Stimulated activated naive CD4-positive, alpha-beta T cell (primary cell): Measurements from ENCODE around the gene AUTS2.

Experiments
- DNase-seq, 6 experiments: peaks; one replicate each; lab custom pipeline; 2025; lab: John Stamatoyannopoulos, UW

Gene AUTS2

GRCh38 chr7:69598081-69598486 lies at the start of gene AUTS2:
Gene AUTS2 (plus strand): TSS chr7:69598475. CDS start chr7:69599654, 1,179 bp downstream.
- DNase-seq: peak in 4 of 6 experiments; percentile 13 to 41 (median 24)

DNA sequence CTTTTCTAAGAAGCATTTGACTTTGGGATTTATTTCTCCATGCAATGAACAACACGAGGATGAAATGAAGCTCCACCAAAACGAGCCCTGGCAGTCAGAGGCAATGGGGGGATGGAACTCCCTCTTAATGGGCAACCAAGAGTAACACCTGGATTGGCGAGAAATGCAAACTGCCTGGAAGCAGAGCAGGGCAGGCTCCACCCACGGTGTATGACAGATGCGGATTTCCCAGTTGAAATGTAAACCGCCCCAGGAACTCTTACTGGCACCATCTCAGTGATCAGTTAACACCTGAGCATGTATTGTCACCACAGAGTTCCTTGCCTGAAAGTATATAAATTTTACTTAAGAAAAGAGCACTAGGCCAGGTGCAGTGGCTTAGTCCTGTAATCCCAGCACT lies 47.3 kb upstream of the AUTS2 start:
- DNase-seq: no peak

DNA sequence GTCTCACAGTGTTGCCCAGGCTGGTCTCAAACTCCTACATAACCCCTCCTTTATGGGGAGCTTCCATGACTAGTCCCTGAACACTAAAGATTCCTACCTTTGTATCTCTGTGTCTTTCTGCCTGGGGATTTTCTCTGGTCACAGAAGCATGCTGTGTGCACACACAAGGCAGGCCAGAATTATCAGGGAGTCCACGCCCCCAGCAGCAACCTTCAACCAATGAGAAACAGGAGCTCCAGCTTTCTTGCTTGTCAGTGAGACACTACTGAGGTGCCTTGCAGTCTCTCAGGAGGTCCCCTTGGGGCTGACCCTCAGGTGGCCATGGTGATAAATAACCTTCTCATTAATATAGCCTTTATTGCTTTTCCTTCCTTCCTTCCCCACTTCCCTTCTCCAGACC lies 45.1 kb upstream of the AUTS2 start:
- no peak for DNase-seq

GRCh38 chr7:69561266-69561960 lies 36.9 kb upstream of the AUTS2 start:
- DNase-seq: no peak

DNA sequence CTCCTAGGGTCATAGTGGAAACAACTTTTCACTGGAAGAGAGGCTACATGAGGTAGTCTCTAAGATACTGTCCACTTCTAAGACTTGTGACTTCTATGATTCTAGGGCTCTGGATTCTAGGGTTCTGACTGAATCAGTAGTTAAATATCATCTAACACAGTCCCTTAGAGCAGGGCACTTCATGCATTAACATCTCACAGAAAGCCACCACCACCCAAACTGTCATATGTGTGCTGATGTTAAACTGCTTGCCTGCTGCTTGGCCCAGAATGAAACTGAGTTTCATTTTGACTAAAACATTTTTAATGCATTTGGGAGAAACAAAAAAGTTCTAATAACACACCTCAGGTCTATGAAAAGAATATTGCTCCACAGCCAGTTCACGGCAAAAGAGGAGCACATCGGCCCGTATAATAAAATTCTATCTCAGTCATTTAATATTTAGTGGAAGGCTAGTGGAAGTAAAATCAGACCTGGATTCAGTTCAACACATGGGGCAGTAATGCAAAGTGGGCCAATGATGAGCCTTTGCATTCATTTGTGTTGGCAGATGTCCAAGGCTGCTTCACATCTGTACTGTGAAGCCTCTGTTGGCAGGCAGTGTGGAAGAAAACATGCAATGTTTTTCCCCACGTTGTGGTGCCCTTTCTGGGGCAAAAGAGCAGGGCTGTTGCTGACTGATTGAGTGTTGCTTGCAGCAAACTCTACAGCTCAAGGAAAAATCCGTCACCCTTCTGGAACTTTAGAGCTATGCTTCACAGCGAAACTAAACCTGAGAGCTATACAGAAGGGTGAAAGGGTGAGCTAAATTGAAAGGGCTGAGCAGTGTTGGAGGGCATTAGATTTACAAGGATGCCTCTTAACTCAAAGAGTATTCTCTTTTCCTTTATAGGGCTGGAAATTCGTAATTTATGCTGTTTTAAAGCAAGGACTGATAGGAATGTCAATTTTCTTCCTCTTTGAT lies 33.5 kb upstream of the AUTS2 start:
- DNase-seq: no peak

DNA sequence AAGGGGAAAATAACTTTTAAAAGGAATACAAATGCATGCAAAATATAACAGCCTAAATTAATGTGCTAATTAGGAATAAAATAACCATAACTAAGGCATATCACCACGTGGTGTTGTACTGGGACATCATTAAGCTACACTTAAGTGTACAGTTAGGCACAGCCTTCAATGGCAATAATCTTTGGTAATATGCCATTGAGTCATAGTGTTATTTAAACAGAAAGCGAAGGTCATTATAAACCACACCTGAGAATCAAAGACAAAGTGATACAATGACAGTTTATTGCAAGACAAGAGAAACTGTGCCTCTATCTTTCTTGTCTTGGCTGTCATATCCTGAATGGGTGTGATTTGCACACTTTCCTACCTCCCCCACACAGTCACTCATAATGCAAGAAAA lies 30.5 kb upstream of the AUTS2 start:
- no peak for DNase-seq

GRCh38 chr7:69568266-69568665 lies 30.0 kb upstream of the AUTS2 start:
- DNase-seq: no peak

DNA sequence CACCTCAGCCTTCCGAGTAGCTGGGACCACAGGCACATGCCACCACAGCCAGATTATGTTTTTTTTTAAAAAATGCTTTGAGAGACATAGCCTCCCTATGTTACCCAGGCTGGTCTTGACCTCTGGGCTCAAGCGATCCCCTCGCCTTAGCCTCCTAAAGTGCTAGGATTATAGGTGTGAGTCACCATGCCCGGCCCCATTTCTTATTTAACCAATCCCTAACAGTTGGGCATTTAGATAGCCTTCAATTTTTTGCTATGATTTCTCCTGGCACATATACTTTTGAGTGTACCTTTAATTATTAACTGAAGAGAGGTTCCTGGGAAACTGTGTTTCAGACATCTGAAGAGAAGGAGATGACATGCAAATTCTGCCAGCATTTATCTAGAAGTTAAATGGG lies 22.6 kb upstream of the AUTS2 start:
- no peak for DNase-seq

GRCh38 chr7:69577221-69577620 lies 21.1 kb upstream of the AUTS2 start:
- no peak for DNase-seq

DNA sequence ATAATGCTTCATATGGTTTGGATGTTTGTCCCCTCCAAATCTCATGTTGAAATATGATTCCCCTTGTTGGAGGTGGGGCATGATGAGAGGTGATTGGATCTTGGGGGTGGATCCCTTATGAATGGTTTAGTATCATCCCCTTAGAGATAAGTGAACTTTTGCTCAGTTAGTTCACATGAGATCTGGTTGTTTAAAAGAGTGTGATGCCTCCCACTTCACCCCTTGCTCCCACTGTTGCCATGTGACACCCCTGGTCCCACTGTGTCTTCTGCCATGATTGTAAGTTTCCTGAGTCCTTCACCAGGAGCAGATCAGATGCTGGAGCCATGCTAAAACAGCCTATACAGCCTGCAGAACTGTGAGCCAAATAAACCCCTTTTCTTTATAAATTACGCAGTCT lies 13.1 kb upstream of the AUTS2 start:
- DNase-seq: no peak

DNA sequence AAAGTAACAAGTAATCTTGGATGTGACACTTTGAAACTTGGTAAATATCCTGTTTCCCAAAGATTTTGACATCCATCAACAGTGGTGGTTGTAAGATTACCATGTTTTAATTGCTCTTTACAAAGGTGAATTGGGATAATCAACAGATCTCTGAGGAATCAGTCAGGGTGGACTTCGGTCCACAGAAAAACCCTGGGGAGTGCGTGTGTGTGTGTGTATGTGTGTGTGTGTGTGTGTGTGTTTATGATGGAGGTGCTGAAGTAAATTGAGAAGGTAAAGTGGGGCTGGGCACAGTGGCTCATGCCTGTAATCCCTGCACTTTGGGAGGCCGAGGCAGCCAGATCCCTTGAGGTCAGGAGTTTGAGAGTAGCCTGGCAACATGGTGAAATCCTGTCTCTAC lies 12.0 kb upstream of the AUTS2 start:
- no peak for DNase-seq

DNA sequence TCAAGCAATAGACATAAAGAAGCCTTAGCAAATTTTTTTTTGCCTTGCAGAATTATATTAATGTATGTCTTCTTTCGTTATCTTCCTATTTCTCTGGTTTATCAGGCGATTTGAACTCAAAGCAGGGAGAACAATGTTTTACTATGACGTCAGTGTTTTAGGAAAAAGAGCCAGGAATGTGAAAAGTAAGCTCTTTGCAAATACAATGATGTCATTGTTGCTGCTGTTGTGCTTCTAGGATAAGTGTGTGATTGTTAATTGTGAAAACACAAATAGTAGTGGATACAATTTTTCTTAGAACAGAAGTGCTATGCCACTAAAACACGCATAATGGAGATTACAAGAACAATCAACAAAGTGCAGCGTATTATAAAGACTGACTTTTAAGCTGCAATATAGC lies 9.5 kb upstream of the AUTS2 start:
- DNase-seq: no peak

DNA sequence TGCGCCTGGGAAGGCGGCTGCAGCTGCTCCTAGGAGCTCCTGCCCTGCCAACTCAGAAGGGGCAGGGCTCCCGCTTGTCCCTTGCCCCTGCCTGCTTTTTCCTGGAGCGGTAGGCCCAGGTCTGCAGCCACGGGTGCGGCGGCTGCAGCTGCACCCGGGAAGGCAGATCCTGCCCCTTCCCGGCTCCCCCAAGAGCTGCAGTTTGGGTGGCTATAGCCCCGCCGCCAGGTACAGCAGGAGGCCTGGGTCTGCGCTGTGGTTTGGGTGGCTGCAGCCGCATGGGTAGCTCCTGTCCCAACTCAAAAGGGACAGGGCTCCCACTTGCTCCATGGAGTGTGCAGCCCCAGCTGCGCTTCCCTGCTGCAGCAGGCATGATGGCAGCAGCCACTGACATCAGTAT lies 6.5 kb upstream of the AUTS2 start:
- DNase-seq: no peak

DNA sequence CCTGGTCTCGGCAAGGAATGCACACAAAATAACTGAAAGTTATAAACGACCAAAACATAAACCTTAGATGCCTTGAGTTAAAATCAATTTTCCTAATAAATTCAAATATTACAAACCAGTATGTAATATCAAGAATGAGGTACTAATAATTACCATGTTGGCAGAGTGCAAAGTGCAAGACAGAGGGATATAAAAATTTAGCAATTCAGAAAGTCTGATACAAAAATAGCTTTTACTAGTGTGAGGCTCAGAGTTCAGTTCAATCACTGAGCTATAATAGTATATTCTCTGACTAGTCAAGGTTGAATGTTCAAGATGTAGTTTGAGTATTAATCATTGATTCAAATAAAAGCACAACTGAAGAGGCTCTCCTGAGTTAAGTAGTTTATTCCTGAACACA lies 4.8 kb upstream of the AUTS2 start:
- DNase-seq: no peak

GRCh38 chr7:69595415-69595814 lies 2.9 kb upstream of the AUTS2 start:
- DNase-seq: no peak

DNA sequence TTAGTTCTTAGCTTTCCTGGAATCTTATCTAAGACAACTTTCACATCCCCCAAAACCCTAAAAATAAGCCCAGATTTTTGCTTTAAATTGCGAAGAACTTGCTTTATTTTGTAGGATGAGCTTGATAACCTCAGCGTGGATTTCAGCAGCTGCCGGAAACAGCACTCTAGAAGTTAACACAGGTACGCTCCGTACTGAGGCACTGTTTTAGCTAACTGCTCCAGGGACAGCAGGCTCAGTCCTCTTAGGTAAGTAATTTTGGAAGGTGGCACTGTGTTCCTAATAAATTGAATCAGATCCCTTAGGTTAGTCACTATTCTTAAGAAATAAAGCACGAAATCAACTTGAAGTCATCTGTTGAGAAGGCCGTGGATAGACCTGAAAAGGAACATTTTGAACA lies 2.2 kb upstream of the AUTS2 start:
- DNase-seq: no peak

DNA sequence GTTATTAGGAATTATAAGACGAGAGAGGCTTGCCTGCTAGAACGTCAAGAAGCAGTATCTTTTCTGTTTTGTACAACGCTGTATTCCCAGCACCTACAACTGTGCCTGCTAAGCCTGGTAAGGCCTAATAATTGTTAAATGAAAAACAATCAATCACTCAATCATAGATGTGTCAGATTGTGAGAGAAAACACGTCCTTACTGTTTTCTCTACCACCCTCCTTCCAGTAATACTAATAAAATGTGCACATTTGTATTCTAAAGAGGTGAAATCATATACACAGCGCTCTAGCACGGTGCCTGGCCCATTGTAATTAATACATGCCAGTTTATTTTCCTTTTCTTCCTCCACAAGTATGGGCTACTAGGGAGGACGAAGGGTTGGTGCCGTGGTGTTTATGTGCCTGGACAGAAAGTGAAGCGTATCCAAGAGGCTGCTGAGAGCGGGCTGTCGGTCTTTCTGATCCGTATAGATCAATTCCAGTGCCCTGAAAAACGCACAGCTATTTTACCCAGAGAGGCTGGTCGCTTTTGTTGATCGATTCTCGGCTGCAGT lies 1.5 kb upstream of the AUTS2 start:
- no peak for DNase-seq

DNA sequence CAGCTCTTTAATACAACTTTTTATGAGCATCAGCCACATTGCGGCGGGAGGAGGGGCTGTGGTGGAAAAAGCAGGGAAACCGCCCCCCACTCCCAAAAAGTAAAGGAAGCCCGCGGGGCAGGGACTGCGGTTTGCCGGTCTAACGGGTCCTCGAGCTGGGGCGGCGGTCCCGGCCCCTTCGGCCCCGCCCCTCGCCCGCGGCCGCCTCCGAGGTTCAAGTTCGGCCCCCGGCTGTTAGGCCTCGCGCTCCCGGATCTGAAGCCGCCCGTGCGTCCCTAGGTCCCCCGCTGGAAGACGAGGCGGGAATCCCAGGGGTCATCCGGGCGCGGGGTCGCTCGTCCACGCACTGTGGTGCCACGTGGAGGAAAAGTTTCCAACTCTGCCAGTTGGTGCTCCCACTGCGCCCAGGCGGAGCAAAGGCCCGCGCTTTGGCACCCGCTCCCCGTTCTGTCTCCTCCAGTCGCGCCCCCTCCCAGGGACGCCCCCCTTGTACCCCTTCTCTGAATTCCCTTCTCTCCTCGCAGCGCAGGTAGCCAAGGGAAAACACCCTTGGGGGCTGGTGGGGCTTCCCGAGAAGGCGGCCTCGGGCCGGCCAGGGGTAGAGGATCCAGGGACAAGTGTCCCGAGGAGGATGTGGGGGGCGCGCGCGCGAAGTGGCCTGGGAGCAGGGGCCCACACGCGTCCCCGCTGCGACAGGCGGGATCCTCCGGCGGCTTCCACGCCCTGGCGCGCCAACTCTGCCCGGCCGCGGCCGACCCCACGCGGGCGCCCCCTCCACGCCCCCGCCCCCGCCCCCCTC lies 798 bp upstream of the AUTS2 start:
- no peak for DNase-seq

DNA sequence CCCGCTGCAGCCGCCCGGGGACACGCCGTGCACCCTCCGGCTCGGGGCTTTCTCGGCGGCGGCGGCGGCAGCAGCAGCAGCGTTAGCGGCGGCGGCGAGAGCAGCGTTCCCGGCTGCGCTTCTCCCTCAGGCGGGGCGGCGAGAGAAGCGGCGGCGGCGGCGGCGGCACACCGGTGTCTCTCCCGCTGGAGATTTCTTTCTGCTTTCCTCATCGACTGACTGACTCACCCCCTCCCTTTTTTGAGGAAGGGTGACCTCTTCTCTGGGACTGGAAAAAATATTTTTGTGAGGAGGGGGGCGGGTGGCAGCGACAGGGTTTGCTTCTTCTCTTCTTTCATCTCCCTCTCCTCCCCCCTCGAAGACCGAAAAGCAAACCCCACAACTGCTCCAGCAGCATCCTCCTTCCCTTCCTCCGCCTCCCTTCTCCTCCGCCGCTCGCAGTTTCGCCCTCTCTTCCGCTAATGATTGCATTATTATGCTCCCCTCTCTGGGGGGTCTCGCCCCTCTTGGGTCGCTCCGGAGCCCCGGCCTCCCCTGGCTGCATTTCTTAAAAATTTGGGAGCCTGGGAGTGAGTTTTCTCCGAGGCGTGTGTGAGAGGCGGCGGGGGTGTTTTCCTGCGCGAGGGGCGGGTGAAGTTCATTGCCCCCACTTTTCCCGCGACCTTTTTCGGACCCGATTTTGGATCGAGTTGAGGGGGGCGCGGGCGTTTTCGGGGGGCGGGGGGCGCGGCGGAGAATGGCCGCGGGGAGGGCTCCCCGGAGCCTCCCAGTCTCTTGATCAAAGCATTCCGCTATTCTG lies 411 bp downstream of the AUTS2 start:
- peak in 1 of 6 experiments; percentile 28 for DNase-seq

DNA sequence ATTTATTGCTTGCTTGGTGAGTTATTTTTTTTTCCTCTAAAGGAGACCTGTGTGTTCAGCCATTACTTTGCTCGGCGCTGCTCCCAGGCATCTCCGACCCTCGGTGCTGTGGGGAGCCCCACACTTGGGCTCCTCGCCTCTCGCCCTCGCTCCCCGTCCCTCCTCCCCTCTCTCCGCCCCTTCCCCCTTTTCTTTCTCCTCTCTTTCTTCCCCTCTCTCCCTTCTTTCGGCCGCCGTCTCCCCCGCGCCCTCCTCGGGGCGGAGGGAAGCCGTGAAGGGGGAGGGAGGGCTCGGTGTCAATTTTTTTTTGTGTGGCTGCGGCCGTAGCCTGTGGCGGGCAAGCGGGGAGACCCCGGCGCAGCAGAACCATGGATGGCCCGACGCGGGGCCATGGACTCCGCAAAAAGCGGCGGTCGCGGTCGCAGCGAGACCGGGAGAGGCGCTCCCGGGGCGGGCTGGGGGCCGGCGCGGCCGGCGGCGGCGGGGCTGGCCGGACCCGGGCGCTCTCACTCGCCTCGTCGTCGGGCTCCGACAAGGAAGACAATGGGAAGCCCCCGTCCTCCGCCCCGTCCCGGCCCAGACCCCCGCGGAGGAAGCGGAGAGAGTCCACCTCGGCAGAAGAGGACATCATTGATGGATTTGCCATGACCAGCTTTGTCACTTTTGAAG lies 1.1 kb downstream of the AUTS2 start:
- DNase-seq: no peak
